SU-DHL-6 (cell line): ENCODE results near the gene LRP1B.
"Not testable (repeated sequence)": the region's sequence is repeated elsewhere in the genome, so short reads cannot be mapped to it uniquely, and the experiment has no call there.

ENCODE experiments used
- H2AFZ ChIP-seq: fragments of 200-600 bp; sonication (generic); 2 replicates; pipeline ENCODE4 v1.6.1; 2014; ENCODE audit warnings: low read depth, mild to moderate bottlenecking, moderate library complexity, mixed read lengths, antibody characterized with exemption, low read length; ENCODE audit not compliant: severe bottlenecking
- H3F3A ChIP-seq: fragments of 200-600 bp; shearing (Covaris generic); 2 replicates; pipeline ENCODE4 v1.6.0; 2016; ENCODE audit warnings: antibody characterized with exemption, mild to moderate bottlenecking; ENCODE audit not compliant: insufficient read depth
- H3K27ac ChIP-seq: fragments of 200-600 bp; sonication (generic); 2 replicates; pipeline ENCODE4 v1.5.1; 2016; ENCODE audit warnings: low read depth, mild to moderate bottlenecking, low read length, moderate library complexity, mixed read lengths
- H3K27me3 ChIP-seq: fragments of 200-600 bp; sonication (generic), shearing (Covaris generic); 2 replicates; pipeline ENCODE4 v1.6.0; 2014; ENCODE audit warnings: mild to moderate bottlenecking, low read length
- H3K36me3 ChIP-seq: fragments of 200-600 bp; sonication (generic); 2 replicates; pipeline ENCODE4 v1.6.1; 2014; ENCODE audit warnings: mild to moderate bottlenecking, low read length, mixed read lengths
- H3K4me2 ChIP-seq: fragments of 300-600, 200-600 bp; shearing (Covaris generic), sonication (generic); 2 replicates; pipeline ENCODE4 v1.6.0; 2014; ENCODE audit warnings: low read length, low read depth, mild to moderate bottlenecking; ENCODE audit not compliant: poor library complexity, severe bottlenecking
- H3K4me3 ChIP-seq: fragments of 200-600 bp; sonication (generic); 2 replicates; pipeline ENCODE4 v1.5.1; 2014; ENCODE audit warnings: antibody characterized with exemption, low read length, mild to moderate bottlenecking, mixed read lengths; ENCODE audit not compliant: insufficient read depth, poor library complexity, severe bottlenecking
- H3K79me2 ChIP-seq: fragments of 200-600 bp; sonication (generic); 2 replicates; pipeline ENCODE4 v1.6.1; 2014; ENCODE audit warnings: mild to moderate bottlenecking, low read length, moderate library complexity; ENCODE audit not compliant: insufficient read depth
- H3K9ac ChIP-seq: fragments of 200-600 bp; sonication (generic); 2 replicates; pipeline ENCODE4 v1.7.0; 2014; ENCODE audit warnings: mild to moderate bottlenecking, low read length
- H3K9me2 ChIP-seq: fragments of 200-600 bp; sonication (generic); replicated peaks from 2 replicates; pipeline ENCODE4 v1.6.1; 2014; ENCODE audit warnings: low read length; ENCODE audit not compliant: insufficient read depth
- H3K9me3 ChIP-seq: fragments of 200-600 bp; sonication (generic); 2 replicates; pipeline ENCODE4 v1.6.1; 2014; ENCODE audit warnings: low read length, mixed read lengths; ENCODE audit not compliant: insufficient read depth
- H4K20me1 ChIP-seq: fragments of 200-600 bp; sonication (generic); 2 replicates; pipeline ENCODE4 v1.6.1; 2014; ENCODE audit warnings: low read depth, mild to moderate bottlenecking, antibody characterized with exemption, low read length, moderate library complexity, mixed read lengths
- EZH2phosphoT487 ChIP-seq: fragments of 200-600 bp; sonication (generic), shearing (Covaris generic); conservative IDR thresholded peaks from 2 replicates; pipeline ENCODE4 v1.6.1; 2018; ENCODE audit warnings: mild to moderate bottlenecking, antibody characterized with exemption, low read length, moderate library complexity, mixed read lengths
- TF ChIP-seq, protein P1 (sequence below): fragments of 200-600 bp; sonication (generic); IDR thresholded peaks from one replicate; pipeline ENCODE4 v1.5.1; 2017; ENCODE audit warnings: antibody characterized with exemption, mild to moderate bottlenecking, low read length, moderate library complexity; ENCODE audit not compliant: insufficient read depth, poor library complexity, severe bottlenecking

Gene LRP1B

GRCh38 chr2:140348826-140349225 is 1782.0 kb downstream of the LRP1B start:
- H2AFZ ChIP-seq, result no peak overlapping the region
- H3K36me3 ChIP-seq, result no peaks in the 10 kb centered on the region
- H3K4me3 ChIP-seq, result no peak overlapping the region
- TF ChIP-seq EZH2phosphoT487, result no peak
- TF ChIP-seq, protein P1, sequence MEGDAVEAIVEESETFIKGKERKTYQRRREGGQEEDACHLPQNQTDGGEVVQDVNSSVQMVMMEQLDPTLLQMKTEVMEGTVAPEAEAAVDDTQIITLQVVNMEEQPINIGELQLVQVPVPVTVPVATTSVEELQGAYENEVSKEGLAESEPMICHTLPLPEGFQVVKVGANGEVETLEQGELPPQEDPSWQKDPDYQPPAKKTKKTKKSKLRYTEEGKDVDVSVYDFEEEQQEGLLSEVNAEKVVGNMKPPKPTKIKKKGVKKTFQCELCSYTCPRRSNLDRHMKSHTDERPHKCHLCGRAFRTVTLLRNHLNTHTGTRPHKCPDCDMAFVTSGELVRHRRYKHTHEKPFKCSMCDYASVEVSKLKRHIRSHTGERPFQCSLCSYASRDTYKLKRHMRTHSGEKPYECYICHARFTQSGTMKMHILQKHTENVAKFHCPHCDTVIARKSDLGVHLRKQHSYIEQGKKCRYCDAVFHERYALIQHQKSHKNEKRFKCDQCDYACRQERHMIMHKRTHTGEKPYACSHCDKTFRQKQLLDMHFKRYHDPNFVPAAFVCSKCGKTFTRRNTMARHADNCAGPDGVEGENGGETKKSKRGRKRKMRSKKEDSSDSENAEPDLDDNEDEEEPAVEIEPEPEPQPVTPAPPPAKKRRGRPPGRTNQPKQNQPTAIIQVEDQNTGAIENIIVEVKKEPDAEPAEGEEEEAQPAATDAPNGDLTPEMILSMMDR, result no peak
- no peaks in the 10 kb centered on the region for H4K20me1 ChIP-seq
- no peak overlapping the region for H3K27ac ChIP-seq
- H3F3A ChIP-seq, result no peaks in the 10 kb centered on the region
- no peaks in the 10 kb centered on the region for H3K27me3 ChIP-seq
- H3K79me2 ChIP-seq, result no peaks in the 10 kb centered on the region
- no peaks in the 10 kb centered on the region for H3K9me3 ChIP-seq
- H3K9ac ChIP-seq, result no peak overlapping the region
- H3K9me2 ChIP-seq, result no peaks in the 10 kb centered on the region
- H3K4me2 ChIP-seq, result no peak overlapping the region

DNA sequence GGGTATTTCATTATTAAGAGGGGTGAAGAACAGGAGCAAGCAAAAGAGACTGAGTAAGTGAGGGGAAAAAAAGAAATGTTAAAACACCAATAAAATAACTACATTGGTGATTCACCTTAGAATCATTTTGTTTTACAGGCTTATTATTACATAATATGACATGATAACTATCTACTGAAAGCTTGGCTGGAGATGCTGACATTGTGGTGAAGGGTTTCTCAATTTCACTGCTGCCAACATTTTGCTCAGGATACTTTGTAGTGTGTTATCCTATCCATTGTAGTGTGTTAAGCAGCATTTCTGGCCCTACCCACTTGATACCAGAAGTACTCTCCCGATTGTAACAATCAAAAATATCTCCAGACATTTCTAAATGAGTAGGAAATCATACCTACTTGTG is 1786.0 kb downstream of the LRP1B start:
- Histone ChIP-seq H3K4me2 (no peak overlapping the region), H3K9ac (no peak overlapping the region), H3K27ac (no peak overlapping the region), H3K4me3 (no peak overlapping the region), H3K9me3 (no peaks in the 10 kb centered on the region), H3K9me2 (no peaks in the 10 kb centered on the region), H3K36me3 (no peaks in the 10 kb centered on the region), H3F3A (no peaks in the 10 kb centered on the region), H4K20me1 (no peaks in the 10 kb centered on the region), H3K27me3 (no peaks in the 10 kb centered on the region), H2AFZ (no peak overlapping the region), H3K79me2 (no peaks in the 10 kb centered on the region)
- TF ChIP-seq, protein P1, result no peak
- no peak for TF ChIP-seq EZH2phosphoT487

DNA sequence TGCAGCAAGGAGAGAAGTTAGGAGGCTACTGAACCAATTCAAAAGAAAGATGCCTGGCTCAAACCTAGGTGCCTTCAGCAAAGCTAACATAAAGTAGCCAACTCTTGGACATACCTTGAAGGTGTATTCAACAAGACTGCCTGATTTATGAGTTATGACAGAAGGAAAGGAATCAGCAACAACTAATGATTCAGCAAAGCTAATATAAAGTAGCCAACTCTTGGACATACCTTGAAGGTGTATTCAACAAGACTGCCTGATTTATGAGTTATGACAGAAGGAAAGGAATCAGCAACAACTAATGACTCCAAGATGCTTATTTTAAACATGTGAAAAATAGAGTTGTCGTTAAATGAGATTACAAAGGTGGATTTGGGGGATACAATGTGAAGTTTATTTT is 1786.5 kb downstream of the LRP1B start:
- H3K4me2 ChIP-seq, H3K27ac ChIP-seq, H2AFZ ChIP-seq, H3K27me3 ChIP-seq, H3K36me3 ChIP-seq, H3K4me3 ChIP-seq, H3K9me2 ChIP-seq, H3F3A ChIP-seq, H3K79me2 ChIP-seq, H4K20me1 ChIP-seq, H3K9me3 ChIP-seq, H3K9ac ChIP-seq: not testable (repeated sequence)

DNA sequence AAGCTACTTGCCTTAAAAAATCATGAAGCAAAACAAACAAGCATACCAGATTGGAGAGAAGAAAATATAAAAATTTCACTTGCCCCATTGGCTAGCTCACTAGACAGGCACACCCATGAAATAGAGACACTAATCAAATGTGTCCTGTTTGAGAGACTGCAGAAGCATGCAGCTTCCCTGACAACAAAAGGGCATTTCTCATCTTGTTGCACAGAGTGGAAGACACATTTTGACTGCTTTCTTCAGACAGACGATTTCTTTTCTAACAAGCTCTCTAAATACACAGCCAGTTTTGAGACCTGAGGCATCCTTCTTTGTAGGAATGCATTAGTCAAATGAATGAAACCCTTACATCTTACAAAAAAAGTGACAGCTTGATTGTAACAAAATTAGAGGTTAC is 1792.0 kb downstream of the LRP1B start:
- no peaks in the 10 kb centered on the region for H3F3A ChIP-seq
- no peak overlapping the region for H3K4me3 ChIP-seq
- H3K27ac ChIP-seq, result no peak overlapping the region
- no peaks in the 10 kb centered on the region for H4K20me1 ChIP-seq
- no peaks in the 10 kb centered on the region for H3K27me3 ChIP-seq
- no peaks in the 10 kb centered on the region for H3K9me2 ChIP-seq
- no peak for TF ChIP-seq EZH2phosphoT487
- TF ChIP-seq, protein P1, result no peak
- H3K9me3 ChIP-seq, result no peaks in the 10 kb centered on the region
- no peaks in the 10 kb centered on the region for H3K36me3 ChIP-seq
- no peak overlapping the region for H2AFZ ChIP-seq
- H3K9ac ChIP-seq, result no peak overlapping the region
- no peak overlapping the region for H3K4me2 ChIP-seq
- H3K79me2 ChIP-seq, result no peaks in the 10 kb centered on the region
